Activated T-helper 9 cell treated with anti-CD3 and anti-CD28 coated beads, Interleukin-2, amount 50 U/mL, for 16 hours (primary cell): ENCODE measurements around the gene SCYGR2.
"Not testable (repeated sequence)": the region's sequence is repeated elsewhere in the genome, so short reads cannot be mapped to it uniquely, and the experiment has no call there.

Experiments used
- DNase-seq: peaks from one replicate; pipeline ENCODE4 v3.0.0-alpha.2; 2020; ENCODE audit warnings: low read depth

SCYGR2 gene, protein sequence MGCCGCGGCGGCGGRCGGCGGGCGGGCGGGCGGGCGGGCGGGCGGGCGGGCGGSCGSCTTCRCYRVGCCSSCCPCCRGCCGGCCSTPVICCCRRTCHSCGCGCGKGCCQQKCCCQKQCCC

DNA sequence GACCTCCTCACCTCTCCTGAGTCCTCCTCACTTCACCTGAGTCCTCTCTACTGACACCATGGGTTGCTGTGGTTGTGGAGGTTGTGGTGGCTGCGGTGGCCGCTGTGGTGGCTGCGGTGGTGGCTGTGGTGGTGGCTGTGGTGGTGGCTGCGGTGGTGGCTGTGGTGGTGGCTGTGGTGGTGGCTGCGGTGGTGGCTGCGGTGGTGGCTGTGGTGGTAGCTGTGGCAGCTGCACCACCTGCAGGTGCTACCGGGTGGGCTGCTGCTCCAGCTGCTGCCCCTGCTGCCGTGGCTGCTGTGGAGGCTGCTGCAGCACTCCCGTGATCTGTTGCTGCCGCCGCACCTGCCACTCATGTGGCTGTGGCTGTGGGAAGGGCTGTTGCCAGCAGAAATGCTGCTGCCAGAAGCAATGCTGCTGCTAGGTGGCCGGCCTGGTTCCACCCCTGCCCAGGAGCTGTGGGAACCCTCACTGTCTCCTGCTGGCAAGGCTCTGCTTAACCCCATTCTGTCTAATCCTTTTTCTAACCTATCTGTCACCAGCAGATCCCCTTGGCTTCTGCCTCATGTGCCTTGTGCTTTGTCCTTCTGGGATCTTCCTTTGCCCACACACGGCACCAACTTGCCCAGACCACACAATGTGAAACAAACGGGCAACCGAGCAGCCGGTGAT, at the start of gene SCYGR2:
TSS of gene SCYGR2 (plus strand) at position 59 of the 669 bp plus-strand sequence. CDS start at position 59, 0 bp downstream.
- not testable (repeated sequence) for DNase-seq

DNA sequence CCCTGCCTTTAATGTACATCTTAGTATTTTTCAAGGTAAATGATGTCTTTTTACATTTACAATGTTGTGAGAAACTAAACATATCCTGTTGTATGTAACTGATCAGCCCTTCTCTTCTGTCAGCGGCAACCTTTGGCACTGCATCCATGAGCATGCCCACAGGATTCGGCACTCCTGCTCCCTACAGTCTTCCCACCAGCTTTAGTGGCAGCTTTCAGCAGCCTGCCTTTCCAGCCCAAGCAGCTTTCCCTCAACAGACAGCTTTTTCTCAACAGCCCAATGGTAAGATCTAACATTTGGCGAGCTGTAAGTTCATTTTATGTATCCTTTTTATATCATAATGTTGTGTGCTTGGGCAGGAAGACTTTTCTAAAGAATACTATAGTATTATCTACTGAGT, 46.9 kb upstream of the SCYGR2 start:
- no peak for DNase-seq

DNA sequence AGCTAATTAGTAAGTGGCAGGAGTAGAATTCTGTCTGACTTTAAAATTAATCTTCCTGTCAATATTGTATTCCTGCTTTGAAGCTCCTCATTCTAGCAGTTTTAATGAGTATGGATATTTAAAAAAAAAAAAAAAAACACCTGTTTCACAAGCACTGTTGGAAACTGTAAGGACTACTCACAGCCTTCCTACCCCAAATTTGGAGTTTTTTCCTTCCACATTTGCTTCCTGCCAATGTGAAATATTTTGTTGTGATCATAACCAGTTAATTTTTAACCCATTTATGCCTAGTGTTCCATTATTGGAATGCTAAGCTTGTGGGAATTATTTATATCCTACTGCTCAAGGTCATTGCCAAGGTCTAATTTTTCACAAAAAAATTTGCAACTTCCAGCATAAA, 36.1 kb upstream of the SCYGR2 start:
- no peak for DNase-seq

DNA sequence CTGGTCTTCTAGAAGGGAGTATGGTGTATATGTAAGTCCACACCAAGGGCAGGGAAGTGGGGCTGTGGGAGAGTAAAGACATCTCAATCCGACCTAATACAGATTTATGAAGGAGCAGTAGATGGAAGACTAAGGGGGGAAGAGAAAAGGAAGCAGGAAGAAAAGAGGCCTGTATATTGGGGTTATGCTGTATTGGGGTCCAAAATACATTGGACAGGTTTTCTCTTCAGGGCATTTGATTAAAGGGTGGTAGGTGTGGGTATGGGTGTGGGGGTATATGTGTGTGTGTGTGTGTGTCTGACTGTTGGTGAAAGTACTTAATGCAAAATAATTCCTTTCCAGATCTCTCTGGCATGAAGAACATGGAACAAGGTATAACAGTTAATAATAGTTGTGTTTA, 33.6 kb upstream of the SCYGR2 start:
- no peak for DNase-seq

DNA sequence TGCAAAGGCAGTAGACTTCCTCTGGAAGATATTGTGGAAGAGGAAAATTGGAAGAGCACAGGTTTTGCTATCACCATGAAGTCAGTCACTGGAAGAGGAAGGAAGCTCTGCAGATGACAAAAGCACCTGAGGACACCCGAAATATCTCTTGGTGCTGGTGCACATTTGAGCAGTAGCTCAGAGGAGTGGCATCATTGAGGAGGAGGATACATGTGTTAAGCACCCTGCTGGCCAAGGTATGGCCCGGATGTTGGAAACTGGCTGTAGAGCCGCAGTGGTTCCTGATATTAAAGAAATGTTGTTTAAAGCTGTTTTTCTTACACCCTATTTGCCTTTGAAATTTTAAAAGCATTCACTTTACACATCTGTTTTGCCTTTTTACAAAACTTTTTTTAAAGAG, 32.7 kb upstream of the SCYGR2 start:
- DNase-seq = no peak

DNA sequence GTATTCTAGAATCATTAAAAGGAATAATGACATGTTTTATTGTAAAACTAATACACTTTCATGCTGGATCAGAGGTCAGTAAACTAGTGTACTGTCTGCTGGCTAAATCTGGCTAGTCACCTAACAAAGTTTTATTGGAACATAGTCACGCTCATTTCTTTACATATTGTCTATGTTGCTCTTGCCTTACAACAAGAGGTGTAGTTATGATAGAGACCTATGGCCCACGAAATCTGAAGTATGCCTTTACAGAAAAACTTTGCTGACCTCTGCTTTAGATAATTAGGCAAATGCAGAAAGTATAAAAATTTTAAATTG, 29.9 kb upstream of the SCYGR2 start:
- no peak for DNase-seq

DNA sequence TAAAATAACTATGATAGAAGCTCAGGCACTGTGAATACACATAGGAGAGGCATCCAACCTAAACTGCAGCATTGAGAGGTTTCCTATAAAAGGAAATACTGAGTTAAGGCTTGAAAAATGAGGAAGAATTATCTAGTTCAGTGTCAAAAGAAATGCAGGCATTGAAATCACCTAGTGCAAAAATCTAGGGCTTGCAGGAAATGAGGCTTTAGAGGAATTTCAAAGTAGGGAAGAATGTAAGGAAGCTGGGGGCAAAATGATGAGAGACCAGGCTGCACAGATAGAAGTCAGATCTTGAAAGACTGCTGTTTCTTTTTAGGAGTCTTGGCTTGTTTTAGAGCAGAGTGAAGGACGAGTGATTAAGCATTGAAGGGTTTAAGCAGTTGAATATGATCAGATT, 28.1 kb upstream of the SCYGR2 start:
- DNase-seq = no peak

DNA sequence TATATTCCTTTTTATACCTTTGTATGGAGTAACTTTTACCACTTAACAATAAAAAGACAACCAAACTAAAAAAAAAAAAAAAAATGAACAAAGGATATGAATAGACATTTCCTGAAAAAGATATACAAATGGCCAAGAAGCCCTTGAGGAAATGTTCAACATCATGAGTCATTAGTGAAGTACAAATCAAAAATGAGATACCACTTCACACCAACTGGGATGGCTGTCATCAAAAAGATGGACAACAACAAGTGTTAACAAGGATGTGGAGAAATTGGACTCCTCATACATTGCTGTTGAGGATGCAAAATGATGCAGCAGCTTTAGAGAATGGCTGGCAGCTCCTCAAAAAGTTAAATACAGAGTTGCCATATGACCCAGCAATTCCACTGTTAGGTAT, 22.6 kb upstream of the SCYGR2 start:
- no peak for DNase-seq

DNA sequence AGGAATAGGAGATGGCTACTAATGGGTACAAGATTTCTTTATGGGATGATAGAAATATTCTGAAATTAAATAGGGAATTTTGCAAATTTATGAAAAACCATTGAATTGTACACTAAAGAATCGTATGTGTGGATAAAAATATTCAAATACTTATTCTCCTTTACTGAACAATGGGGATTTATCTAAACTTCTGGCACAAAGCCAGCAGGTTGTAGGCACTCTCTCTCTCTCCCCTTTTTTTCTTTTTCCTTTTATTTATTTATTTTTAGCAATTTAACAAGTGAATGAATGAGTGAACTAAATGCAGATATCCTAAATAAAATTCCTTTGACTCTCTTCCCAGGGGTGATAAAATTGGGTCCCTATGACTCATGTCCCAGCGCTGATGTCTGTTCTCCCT, 21.9 kb upstream of the SCYGR2 start:
- no peak for DNase-seq

DNA sequence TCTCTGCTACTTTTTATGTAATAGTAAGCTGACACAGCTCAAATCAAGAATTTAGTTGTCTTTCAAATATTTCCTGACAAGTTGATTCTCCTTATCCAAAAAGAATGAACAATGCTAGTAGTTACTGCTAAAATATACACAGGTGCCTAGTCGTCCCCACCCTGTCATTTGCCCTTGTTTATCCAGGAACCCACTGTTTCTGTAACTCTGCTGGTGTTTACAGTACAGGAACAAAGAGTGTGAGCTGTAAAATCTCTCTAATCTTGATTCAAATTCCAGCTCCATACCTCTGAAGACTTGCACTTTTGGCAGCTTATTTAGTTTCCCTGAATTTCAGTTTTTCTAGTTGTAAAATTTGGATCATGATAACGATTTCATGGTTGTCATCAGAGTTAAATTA, 21.1 kb upstream of the SCYGR2 start:
- DNase-seq = no peak

DNA sequence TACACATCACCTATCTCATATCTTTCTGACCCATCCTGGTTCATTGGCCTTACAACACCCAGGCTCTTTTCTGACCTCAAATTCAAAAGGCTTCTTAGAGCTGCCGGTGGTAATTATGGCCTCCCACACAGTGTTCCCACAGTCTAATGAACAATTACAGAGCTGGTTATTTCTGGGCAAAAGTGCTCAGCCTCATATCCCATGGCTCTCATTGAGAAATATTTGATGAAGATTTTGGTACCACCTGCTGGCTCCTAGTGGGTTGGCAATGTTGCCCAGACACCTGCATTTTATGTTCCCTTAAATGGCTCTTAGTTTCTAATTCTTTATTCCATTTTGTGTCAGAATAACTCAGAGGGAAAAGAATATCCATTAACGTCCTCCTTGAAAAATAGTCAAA, 20.1 kb upstream of the SCYGR2 start:
- DNase-seq = no peak

DNA sequence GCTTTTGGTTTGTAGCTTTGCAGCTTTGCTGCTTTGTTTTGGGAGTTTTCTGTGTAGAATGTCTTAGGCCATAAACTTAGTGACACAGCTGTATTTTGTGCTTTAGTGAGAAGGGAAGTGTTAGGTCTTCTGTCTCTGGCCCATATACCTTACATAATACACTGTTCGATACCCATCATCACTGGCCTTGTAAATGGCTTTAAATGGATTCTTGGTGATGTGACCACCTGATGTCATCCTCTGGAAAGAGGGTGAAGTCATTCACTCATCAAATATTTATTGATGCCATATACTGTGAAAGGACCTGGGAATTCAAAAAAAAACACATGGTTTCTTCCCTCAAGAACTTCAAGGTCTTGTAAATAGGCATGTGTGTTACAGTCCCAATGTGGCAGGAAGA, 18.9 kb upstream of the SCYGR2 start:
- no peak for DNase-seq

DNA sequence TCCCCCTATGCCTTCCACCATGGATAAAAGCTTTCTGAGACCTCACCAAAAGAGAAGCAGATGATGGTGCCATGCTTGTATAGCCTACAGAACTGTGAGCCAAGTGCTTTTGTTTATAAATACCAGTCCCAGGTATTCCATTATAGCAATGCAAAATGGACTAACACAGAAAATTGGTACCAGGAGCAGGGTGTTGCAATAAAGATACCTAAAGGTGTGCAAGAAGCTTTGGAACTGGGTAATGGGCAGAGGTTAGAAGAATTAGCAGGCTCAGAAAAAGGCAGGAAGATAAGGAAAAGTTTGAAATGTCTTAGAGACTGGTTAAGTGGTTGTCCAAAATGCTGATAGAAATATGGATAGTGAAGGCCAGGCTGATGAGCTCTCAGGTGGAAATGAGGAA, 16.3 kb upstream of the SCYGR2 start:
- DNase-seq = no peak

DNA sequence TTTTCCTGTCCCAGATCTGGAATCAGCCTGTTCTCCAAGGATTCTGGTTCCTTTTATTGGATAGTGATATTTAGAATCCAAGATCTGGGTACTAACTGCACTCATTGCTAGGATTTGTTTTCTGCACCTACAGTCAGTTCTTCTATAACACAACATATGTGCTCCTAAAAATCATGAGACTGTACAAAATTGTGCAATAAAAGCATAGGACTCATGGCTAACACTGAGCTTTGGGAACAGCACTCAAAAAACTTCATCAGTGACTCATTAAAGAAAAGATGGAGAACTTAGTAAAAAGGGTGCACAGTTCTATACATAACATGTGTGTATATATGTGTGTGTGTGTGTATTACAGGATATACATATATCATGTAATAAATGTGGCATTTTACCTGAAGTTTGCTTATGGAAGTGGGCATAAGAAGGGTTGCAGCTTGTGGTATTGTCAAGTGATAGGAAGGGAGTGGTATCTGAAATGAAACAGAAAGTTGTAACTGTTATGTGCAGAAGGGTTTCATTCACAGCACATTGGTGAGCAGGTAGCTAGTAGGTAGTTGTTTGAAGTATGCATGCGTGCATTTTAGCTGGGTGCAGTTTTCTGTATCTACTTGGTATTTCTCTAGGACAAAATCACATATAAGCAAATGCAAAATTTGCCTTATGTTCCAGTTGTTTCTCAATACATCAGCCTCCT, 5.9 kb upstream of the SCYGR2 start:
- DNase-seq = no peak

DNA sequence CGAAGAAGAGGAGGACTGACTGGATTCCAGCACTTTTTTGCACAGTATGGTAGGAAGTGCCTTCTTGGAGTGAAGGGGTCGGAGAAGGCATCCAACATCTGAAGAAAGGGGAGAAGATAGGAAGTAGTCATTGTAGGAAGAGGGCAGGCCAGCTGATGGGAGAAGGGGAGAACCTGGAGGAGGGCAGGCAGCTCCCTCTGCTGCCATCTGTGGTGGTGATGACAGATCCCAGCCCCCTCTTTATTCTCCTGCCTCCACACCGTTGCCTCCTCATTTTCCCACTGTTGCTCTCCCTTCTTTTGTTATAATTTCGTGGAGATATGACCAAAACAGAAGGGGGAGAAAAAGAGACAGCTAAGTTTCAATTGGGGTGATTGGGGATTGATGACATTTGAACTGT, 2.9 kb upstream of the SCYGR2 start:
- no peak for DNase-seq

DNA sequence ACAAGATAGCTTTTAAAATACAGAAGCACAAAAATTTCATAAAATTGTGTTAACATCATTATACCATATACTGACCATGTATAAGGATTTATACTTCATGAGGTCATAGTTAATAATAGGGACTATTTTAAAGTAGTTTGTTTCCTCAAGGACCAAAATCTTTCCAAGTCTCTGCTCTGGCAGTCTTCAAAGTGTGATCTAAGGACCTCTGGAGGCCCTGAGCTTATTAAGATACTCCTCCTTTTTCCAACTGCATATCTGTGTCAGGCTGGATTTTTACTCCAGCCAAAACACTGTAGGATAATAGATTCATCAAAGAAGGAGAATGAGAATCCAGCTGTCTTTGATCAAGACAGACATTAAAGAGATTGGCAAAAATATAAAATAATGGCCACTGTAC, 1.7 kb upstream of the SCYGR2 start:
- DNase-seq = no peak

DNA sequence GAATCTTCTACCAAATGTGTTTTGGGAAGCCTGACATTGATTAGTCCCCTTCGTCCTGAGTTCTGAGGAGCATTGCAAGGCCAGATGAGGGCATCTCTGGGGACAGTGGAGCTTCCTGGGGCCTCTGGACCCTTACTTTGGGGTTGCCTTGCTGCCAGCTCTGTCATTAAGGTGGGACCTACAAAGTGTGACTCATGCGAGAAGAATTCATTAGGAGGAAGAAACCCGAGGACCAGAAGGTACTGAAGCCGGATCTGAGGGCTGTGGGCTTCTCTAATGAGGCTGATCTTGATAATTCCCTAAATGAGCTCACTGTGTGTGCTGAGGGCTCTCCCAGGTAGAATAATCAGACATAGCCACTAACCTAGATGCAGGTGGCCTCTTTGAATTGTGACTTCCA, 695 bp upstream of the SCYGR2 start:
- DNase-seq = no peak

DNA sequence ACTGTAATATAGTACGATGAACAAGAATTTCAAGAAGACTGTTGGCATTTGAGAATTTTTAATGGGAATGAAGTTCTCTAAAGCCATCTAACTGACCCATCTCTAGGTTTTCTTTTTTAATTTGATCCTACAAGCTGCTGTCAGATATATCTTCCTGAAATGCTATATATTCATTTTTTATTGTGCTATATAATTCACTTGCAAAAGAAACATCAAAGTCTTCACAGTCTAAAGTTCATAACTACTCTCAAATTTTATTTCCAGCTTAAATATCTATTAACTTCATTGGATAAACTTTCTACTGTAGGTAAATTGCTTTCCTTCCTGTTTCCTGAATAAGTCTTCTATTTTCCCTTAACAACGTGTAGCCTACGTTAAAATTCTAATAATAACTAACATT, 3.7 kb downstream of the SCYGR2 start:
- DNase-seq = no peak

DNA sequence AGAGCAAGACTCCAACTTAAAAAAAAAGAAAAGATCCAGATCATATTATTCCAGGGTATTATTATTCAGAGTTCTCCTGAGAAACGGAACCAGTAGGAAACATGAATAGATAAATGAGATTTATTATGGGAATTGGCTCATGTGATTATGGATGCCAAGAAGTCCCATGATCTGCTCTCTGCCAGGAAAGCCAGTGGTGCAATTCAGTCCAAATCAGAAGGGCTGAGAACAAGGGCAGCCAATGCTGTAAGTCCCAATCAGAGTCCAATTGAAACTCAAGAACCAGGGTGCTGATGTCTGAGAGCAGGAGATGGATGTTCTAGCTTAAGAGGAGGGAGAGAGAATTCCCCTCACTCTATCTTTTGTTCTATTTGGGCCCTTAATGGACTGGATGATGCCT, 7.8 kb downstream of the SCYGR2 start:
- no peak for DNase-seq

DNA sequence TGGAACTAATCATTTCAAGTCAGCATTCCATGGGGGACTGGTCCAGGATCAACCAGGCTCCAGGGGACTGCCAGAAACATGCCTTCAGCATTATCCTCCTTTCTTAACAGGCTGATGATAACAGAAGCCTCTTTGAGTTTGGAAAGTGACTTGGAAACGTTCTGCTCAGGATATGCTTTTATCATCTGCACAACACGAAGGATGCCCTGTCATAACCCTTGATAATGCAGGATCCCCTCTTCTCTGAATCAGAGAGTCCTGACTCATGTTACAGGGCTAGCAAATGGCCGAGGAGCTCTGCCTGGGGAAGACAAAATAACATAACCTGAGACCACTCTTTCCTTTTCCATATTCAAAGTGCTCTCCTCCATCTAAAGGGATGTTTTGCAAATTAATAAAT, 9.2 kb downstream of the SCYGR2 start:
- DNase-seq = no peak

DNA sequence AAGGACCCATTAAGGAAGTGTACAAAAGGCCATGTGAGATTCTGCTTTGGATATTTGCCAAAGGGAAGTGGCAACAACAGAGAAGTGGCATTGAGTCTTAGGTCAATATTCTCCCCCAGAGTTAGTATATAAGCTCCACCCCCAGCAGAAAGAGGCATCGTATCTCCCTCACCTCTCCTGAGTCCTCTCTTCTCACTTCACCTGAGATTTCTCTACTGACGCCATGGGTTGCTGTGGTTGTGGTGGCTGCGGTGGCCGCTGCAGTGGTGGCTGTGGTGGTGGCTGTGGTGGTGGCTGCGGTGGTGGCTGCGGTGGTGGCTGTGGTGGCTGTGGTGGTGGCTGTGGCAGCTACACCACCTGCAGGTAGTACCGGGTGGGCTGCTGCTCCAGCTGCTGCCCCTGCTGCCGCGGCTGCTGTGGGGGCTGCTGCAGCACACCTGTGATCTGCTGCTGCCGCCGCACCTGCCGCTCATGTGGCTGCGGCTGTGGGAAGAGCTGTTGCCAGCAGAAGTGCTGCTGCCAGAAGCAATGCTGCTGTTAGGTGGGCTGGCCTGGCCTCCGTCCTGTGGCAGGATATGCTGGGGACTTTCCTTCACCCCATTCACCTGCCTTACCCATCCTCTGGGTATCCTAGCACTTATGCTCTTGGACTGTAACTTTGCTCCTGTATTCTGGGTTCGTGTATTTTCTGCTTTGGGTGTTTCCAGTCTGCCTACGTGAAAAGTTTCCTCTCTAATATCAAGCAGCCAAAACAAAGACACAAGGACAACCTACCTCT, 10.1 kb downstream of the SCYGR2 start:
- DNase-seq = no peak

DNA sequence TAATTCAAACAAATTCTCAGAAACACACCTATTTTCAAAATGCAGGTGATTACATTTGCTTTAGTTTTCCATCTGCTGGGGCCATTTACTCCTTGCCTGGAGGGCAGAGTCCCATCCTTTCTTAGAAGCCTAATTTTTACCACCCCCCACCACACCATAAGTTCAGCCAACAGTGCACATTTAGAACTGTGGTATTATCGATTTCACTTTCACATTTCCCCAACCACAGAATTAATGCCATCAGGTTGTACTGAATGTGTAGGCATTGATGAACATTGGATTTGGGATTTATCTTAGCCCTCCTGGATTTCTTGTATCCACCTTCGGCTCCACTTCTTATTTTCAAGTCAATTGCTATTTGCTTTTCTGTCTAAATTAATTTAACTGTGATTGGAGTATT, 11.4 kb downstream of the SCYGR2 start:
- DNase-seq = no peak

DNA sequence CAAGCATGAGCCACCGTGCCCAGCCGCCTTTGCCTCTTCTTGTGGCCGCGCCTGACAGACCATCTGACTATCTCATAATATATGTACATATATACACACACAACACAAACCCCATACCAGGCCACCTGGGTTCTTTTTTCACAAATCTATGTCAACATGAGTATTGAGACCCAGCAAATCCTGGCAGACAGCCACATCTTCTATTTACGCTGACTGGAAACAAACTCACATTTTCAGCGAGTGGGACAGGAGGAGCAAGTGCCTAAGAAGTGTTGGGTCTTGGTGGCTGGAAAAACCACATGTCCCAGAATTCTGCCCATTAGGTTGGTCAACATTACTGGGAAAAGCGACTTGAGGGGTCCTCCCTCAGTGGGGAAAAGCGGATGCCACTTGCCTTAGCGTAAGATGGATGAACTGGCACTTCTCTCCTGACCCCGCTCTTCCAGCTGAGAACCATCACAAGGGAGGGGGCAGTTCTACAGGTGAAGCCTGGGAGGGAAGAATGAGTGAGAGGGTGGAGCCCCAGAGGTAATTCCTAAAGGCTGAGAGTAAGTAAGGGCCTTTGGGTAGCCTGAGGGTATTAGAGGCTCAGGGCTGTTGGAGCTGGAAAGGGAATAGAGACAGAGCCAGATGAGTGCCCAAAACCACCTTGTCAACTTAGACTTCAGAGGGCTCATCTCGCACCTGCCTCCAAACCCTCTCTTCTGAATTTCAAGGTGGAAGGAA, 14.0 kb downstream of the SCYGR2 start:
- DNase-seq = no peak
